ENCODE results near the gene BICDL1. TPM values are rescaled to one million over a fixed set of nuclear protein-coding genes. Genes with fewer than 3 reads are reported as not detected.
A peak's percentile ranks its signal among the peaks of the same experiment; 100 is the strongest.

Gene BICDL1
- total and polyA plus RNA-seq, 2 donors from 2014 or later: 60.5 to 101 TPM

DNA sequence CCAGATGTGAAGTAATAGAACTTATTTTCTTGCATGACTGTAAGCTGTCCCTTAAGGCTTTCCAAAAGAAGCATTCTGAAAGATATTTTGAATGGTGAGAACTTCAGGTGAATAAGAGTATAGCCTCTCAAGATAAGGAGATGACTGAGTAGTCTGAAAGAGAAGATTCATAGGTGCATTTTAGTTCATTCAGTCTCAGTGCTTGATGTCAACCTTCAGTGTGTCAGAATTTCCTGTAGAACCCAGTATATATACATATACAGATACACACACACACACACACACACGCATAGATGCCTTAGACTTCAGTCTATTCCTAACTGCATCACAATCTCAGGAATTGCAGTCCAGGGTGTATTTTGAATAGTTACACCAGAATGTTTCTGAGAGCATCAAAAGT lies 7.4 kb downstream of the BICDL1 start:
- intact Hi-C loops (cut with DNase I): no loop called here
- Histone ChIP-seq H3K4me1 (ENCODE audit: control insufficient read depth in 2 of 3, insufficient read depth in 2 of 3, low read depth in 1 of 3, low read length in 3 of 3) (peaks cover 0 to 11% (median 0%) of the 10 kb centered on the region in 3 donors), H3K9ac (ENCODE audit: low read length in 3 of 3) (no peak overlapping the region), H3K27ac (ENCODE audit: low read depth in 2 of 2, low read length in 2 of 2) (no peak overlapping the region), H3K36me3 (ENCODE audit: control insufficient read depth in 2 of 3, insufficient read depth in 3 of 3, low read length in 3 of 3) (peaks cover 0 to 3% (median 0%) of the 10 kb centered on the region in 3 donors), H3K27me3 (ENCODE audit: control insufficient read depth, insufficient read depth, low read length) (no peaks in the 10 kb centered on the region), H3K9me3 (ENCODE audit: control insufficient read depth in 2 of 3, insufficient read depth in 1 of 3, low read length in 3 of 3) (no peaks in the 10 kb centered on the region), H3K4me3 (ENCODE audit: low read length in 3 of 3) (no peak overlapping the region)
- TF ChIP-seq, protein P1, sequence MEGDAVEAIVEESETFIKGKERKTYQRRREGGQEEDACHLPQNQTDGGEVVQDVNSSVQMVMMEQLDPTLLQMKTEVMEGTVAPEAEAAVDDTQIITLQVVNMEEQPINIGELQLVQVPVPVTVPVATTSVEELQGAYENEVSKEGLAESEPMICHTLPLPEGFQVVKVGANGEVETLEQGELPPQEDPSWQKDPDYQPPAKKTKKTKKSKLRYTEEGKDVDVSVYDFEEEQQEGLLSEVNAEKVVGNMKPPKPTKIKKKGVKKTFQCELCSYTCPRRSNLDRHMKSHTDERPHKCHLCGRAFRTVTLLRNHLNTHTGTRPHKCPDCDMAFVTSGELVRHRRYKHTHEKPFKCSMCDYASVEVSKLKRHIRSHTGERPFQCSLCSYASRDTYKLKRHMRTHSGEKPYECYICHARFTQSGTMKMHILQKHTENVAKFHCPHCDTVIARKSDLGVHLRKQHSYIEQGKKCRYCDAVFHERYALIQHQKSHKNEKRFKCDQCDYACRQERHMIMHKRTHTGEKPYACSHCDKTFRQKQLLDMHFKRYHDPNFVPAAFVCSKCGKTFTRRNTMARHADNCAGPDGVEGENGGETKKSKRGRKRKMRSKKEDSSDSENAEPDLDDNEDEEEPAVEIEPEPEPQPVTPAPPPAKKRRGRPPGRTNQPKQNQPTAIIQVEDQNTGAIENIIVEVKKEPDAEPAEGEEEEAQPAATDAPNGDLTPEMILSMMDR (IDR thresholded peaks at IDR 0.05; ENCODE audit: borderline replicate concordance, extremely low read depth, insufficient read depth): no peak
- no peak for FAIRE-seq
- no peak for DNase-seq

DNA sequence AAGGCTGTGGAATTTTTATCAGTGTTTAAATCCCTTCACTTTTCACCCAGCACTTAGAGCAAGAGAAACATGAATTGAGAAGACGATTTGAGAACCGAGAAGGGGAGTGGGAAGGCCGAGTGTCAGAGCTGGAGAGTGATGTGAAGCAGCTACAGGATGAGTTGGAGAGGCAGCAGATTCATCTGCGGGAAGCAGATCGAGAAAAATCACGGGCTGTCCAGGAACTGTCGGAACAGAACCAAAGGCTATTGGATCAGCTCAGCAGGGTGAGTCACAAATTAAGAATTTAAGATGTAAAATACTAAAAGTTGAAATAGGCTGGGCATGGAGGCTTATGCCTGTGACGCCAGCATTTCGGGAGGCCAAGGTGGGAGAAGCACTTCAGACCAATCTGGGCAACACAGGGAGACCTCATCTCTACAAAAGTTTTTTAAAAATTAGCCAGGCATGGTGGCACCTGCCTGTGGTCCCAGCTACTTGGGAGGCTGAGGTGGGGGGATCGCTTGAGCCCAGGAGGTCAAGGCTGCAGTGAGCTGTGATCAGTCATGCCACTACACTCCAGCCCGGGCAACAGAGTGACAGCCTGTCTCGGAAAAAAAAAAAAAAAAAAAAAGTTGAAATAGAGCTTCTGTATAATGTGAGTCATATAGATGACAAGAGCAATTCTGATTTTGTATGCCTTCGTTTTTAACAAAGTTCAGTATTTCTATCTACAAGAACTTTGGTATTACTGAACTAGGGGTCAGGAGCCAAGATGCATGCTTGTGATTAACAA lies 9.6 kb downstream of the BICDL1 start:
- no peak for FAIRE-seq
- H3K36me3 ChIP-seq (ENCODE audit: control insufficient read depth in 2 of 3, insufficient read depth in 3 of 3, low read length in 3 of 3): peaks cover 0 to 6% (median 0%) of the 10 kb centered on the region in 3 donors

DNA sequence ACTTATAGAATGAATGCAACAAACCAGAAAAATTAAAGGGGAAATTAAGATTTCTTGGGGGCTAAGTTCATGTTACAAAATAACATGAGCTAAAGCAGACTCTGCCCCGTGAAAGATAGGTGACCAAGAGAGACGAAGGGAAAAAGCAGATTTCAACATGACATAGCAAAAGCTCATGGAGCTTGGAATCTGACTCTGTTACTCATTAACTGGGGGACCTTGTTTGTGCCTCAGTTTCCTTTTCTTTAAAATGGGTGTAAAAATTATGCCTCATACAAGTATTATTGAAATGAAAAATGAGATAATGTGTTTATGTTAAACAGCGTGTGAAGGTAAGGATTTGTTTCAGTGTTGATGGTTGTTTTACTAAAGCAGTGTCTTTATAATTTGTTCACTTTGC lies 11.5 kb downstream of the BICDL1 start:
- H3K27ac ChIP-seq (ENCODE audit: low read depth in 2 of 2, low read length in 2 of 2): peak overlapping the region; percentile 49 to 55
- peaks cover 0 to 7% (median 0%) of the 10 kb centered on the region in 3 donors for H3K36me3 ChIP-seq (ENCODE audit: control insufficient read depth in 2 of 3, insufficient read depth in 3 of 3, low read length in 3 of 3)
- DNase-seq (no peak), FAIRE-seq (peak; percentile 6)
- peaks cover 0 to 3% (median 0%) of the 10 kb centered on the region in 3 donors for H3K4me1 ChIP-seq (ENCODE audit: control insufficient read depth in 2 of 3, insufficient read depth in 2 of 3, low read depth in 1 of 3, low read length in 3 of 3)
- intact Hi-C loops (cut with DNase I): no loop called here
- TF ChIP-seq, protein P1 (IDR thresholded peaks at IDR 0.05; ENCODE audit: borderline replicate concordance, extremely low read depth, insufficient read depth): no peak
- no peaks in the 10 kb centered on the region for H3K9me3 ChIP-seq (ENCODE audit: control insufficient read depth in 2 of 3, insufficient read depth in 1 of 3, low read length in 3 of 3)
- H3K9ac ChIP-seq (ENCODE audit: low read length in 3 of 3): no peak overlapping the region
- no peaks in the 10 kb centered on the region for H3K27me3 ChIP-seq (ENCODE audit: control insufficient read depth, insufficient read depth, low read length)
- no peak overlapping the region for H3K4me3 ChIP-seq (ENCODE audit: low read length in 3 of 3)

More for the DNA sequence above, 9.6 kb downstream of the BICDL1 start:
- peaks cover 0 to 11% (median 0%) of the 10 kb centered on the region in 3 donors for H3K4me1 ChIP-seq (ENCODE audit: control insufficient read depth in 2 of 3, insufficient read depth in 2 of 3, low read depth in 1 of 3, low read length in 3 of 3)
- H3K9ac ChIP-seq (ENCODE audit: low read length in 3 of 3): no peak overlapping the region
- peak overlapping the region in 1 of 2 donors; percentile 28 for H3K27ac ChIP-seq (ENCODE audit: low read depth in 2 of 2, low read length in 2 of 2)
- TF ChIP-seq, protein P1 (IDR thresholded peaks at IDR 0.05; ENCODE audit: borderline replicate concordance, extremely low read depth, insufficient read depth): no peak
- intact Hi-C loops (cut with DNase I): no loop called here
- DNase-seq: no peak
- no peak overlapping the region for H3K4me3 ChIP-seq (ENCODE audit: low read length in 3 of 3)
- no peaks in the 10 kb centered on the region for H3K9me3 ChIP-seq (ENCODE audit: control insufficient read depth in 2 of 3, insufficient read depth in 1 of 3, low read length in 3 of 3)
- H3K27me3 ChIP-seq (ENCODE audit: control insufficient read depth, insufficient read depth, low read length): no peaks in the 10 kb centered on the region
